GM19328 (cell line): ENCODE measurements around the gene TNFSF11.

Experiments
- ATAC-seq: cut with Tn5 transposase; IDR thresholded peaks from one replicate; pipeline ENCODE4 v1.9.1; 2021; ENCODE audit warnings: mild to moderate bottlenecking, moderate library complexity; ENCODE audit not compliant: unreplicated experiment

TNFSF11 gene

DNA sequence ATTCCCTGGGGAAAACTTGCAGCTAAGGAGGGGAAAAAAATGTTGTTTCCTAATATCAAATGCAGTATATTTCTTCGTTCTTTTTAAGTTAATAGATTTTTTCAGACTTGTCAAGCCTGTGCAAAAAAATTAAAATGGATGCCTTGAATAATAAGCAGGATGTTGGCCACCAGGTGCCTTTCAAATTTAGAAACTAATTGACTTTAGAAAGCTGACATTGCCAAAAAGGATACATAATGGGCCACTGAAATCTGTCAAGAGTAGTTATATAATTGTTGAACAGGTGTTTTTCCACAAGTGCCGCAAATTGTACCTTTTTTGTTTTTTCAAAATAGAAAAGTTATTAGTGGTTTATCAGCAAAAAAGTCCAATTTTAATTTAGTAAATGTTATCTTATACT, 33.6 kb downstream of the TNFSF11 start:
- no peak for ATAC-seq

DNA sequence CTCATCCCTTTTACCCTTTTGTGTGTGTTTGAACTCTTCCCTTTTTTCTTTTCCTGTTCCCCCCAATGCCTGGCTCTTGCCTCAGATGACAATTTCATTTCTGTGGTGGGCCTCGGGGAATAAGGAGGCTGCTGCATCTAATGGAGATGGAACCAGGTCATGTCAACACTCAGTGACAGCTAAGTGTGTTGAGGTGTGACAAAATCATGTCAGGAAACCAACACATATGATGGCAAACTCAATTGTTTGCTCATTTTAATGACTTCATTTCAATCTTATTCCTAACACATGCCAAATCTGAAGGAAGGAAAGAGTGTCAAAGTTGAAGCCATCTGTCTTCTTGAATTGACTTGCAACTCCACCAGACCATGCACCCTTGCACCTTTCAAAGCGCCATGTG, 36.7 kb downstream of the TNFSF11 start:
- no peak for ATAC-seq

DNA sequence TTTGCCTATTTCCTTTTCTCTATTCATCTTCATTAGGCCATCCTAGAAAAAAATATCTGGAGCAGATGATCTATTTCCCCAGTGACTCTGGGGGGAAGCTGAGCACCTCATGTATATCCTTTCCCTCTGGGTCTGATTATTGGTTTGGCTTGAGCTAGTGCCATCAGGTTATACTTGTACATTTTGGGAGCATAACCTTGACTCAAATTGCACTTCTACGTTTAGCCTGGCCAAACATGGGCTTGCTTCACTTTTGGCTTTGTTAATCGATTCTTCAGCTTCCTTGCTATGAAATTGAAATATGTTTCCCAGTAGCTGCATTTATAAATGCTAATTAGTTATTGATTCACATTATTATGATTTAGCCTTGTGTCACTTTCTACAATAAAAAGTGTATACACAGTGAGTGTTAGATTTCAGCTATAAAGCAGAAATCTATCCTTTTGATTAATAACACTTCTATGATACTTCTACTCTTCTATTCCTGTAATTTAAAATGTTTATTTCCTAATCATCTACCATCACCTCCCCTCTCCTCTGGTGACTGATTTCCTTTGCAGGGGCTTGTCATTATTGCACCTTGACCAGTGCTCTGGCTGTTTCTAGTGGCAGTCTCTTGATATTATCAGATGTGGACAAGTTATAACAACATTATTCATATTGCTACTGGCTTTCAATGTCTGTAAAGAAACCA, 37.3 kb downstream of the TNFSF11 start:
- ATAC-seq = no peak

DNA sequence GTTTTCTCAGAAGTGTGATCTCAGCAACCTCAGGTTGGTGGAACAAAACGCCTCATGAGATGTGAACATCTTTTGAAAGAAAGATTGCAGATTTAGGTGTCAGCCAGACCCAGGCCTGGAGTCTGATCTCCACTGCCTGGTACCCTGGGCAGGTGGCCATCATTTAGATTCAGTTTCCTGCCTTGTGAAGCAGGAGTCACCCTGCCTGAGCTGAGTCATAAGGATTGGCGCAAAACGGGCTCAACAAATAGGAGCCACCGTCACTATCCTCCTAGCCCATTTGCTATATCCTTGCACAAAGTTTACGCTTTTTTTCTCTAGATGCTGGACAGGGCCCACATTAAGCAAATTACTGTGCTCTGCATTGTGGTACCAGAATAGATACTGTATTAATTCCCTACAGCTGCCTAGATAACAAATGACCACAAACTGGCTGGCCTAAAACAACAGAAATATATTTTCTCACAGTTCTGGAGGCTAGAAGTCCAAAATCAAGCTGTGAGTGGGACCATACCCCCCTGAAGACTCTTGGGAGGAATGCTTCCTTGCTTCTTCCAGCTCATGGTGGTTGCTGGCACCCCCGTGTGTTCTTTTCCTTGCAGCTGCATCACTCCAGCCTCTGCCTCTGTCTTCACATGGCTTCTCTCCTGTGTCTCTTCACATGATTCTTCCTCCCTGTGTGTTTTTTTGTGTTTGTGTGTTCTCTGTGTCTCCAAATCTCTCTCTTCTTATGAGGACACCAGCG, 38.2 kb downstream of the TNFSF11 start:
- no peak for ATAC-seq

DNA sequence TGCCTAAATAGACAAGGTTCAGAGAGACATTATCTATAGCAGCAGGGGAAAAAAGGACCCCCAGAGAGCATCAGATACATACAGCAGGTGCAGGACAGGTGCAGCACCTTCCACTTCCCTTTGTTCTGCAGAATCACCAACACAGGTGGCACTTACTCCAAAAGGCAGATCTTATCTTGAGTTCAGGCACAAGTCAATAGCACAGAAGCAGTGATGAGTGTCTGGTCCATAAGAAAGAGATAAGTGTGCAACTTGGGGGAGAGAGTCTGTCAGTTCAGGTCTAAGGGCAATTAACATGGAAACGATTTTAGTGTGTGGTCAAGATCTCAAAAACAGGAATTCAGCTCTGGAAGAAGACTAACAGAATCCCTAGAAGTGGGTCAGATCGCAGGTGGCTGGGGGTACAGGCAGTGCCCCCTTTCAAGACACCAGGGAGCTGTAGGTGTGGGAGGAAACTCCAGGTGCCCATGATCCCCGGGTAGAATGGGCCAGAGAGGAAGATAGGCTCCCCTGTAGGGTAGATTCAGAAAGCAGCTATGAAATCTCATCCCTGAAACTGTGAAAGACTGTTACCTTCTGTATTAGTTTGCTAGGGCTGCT, 40.6 kb downstream of the TNFSF11 start:
- ATAC-seq = no peak

DNA sequence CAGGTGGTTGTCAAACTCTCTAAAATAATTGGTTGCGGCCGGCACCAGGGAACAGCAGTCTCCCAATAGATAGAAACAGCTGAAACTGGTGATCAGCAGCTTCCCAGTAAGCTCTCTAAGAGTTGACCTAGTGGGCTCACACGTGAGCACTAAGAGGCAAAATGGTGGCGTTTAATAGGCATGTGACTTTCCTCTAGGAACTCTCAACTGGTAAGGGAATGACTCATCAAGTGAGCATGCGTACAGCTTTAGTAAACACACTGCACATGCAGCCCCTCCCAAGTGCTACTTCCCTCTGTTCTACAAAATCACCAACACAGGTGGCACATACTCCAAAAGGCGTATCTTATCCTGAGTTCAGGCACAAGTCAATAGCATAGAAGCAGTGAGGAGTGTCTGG, 41.7 kb downstream of the TNFSF11 start:
- no peak for ATAC-seq

DNA sequence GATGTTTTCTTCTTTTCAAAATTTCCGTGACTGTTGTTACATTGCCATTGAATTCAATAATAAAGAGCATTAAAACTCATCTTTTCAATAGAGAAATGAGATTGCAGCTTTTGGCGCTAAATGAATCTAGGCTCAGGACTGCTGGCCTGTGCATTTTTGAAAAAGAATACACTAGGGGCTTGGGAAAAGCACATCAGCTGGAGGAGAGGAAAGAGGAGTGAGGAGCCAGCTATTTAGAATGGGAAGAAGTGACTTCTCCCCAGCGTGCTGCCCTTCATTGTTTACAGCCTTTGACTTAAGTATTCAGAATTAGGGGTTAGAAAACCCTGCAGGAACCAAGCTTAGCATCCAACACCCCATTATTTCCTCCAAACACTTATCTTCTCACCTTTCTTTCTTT, 43.3 kb downstream of the TNFSF11 start:
- ATAC-seq = no peak

DNA sequence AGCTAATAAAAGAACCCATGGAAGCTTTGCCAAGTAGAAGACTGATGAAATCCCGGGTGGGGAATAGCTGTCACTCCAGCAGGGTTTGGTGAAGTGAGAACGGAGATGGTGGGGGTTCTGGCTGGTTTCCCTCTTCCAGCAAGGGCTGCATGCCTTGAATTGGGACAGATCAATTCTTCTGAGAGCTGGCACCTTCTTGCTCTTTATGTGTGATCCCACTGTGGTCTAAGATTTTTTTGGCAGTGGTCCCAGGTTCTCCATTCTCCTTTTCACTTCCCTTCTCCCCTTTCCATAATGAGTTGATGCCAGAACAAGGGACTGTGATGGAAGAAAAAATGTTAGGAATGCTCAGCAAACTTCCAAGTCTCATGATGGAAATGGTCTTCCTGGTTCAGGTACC, 50.0 kb downstream of the TNFSF11 start:
- no peak for ATAC-seq

DNA sequence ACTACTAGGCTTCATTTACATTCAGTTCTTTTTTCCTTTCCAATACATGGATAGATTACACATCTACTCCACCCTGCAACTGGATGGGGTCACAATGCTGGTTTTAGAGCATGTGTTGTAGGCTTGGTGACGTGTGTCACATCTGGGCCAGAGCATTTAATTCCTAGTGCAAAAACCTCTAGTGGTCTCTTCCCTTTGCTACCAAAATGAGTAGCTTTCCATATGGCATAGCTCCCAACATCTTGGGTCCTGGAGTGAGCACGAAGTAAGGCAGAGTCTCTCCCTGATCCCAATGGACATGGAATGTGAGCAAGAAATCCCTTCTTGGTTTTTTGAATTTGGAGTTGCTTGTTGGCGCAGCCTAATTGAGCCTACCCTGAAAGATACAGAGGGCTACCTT, 51.7 kb downstream of the TNFSF11 start:
- ATAC-seq = no peak

DNA sequence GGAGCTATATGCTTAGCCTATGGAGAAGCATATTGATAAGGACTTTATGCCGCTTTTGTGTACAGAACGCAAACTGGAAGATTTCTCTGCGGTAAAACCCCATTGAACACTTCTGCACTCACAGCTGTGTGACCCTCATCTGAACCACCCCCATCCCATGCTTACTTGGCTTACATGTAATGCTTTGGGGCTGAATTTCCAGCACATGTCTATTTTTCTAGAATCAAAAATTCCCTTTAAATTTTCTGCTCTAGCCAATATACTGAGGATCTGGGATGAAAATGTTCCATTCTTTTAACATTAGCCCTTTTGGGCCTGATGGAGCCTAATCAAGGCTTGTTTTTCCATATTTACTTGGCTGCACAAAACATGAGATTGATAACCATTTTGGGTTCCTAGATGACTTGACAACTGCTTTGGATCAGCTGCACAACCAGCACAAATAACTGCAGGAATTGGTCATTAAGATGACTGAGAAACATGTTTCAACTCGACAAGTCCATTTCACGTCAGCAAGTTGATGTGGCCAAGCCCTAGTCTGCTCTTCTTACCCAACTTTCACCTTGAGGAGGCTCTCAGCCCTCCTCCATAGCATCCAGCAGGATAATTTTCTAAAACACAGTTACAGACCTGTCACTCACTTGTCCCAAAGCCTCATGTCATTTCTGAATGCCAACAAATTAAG, 52.4 kb downstream of the TNFSF11 start:
- ATAC-seq = no peak

DNA sequence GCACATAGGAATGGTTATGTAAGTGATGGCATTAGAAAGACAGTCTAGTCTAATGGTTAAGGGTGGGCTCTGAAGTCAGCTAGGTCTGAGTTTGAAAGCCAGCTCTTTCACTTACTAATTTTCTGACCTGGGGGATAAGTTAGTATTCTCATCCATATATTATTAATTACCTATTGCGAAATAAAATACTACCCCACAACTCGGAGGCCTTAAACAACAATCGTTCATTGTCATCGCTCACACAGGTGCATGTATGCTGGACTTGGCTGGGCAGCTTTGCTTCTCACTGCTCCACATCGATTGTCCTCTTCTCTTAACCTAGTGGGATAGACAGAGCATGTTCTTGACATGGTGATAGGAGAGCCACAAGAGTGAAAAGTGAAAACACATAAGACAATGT, 54.7 kb downstream of the TNFSF11 start:
- ATAC-seq = no peak

DNA sequence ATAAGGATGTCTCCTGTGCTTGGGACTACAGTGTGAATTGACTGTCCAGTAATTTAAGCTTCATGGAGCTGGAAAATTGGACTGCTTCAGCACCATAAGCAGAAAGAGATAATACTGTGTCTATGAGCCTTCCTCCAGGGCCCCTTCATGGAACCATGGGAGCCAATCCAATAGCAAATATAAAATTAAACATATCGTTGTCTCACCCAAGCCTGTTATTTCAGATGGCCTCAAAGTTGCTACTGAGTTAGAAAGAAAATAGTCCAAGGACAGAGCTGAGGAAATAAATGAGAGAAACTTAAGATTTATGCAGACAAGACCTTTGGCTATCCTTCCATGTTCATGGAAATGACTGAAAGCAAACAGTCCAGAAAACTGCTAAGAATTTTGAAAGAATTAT, 57.2 kb downstream of the TNFSF11 start:
- ATAC-seq = no peak

DNA sequence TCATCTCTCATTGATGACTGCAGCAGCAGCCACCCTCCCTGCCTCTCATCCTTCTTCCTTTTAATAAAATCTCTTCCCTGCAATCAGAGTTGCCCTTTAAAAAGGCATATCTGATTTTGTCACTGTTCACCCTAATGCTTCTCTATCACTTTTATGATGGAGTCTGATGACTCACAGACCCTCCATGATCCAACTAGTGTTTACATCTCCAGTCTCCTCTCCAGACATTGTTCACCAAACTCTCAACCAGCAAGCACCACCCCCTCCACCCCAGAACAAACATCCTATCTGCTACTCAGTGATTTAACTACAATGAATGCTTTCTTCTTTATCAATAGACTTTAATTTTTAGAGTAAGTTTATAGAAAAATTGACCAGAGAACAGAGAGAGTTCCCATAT, 59.5 kb downstream of the TNFSF11 start:
- no peak for ATAC-seq

DNA sequence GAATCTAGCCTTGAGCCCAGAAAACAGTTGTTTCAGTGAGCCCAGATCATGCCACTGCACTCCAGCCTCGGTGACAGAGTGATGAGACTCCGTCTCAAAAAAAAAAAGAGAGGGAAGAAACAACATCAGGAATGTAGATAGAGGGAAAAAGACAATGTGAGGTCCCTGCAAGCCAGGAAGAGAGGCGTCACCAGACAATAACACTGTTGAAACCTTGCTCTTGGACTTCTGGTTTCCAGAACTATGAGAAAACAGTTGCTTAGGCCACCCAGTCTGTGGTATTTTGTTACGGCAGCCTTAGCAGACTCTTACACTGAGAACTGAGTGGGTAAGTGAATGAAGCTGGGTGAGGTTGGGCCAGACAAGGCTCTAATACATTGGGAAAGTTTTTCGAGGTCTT, 64.1 kb downstream of the TNFSF11 start:
- ATAC-seq = no peak

DNA sequence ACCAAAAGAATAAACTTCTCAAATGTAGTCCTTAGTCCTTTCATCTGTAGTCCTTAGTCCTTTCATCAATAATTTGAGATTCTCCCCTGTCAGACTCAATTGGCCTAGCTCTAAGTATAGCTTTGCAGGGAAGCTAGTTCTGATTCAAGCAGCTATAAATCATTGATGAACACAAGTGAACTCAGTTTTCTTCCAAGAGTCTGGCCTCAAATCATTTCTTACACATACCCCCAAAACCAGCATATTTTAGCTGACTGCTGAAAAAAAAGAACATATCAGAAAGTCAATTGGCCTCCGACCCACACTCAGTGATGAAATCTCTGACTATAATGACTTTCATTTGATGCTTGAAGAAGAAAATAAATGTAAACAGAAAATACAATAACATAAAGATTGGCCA, 64.9 kb downstream of the TNFSF11 start:
- no peak for ATAC-seq

DNA sequence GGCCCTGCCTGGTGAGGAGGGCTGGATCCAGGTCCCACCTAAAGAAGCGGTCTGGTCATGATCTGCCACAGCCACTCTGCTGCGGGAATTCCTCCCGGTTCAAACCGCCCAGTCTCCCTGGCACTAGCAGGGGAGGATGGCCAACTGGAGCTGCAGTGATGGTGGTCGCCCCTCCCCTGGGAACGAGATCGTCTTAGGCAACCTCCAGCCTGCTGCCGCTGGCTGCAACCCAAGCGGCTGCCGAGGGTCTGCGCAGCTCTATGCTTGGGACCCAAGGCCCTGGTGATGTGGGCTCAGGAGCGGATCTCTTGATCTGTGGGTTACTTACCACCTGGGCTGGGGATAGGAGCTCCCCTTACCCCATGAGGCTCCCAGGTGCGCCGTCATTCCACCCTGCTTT, 69.1 kb downstream of the TNFSF11 start:
- ATAC-seq = no peak

DNA sequence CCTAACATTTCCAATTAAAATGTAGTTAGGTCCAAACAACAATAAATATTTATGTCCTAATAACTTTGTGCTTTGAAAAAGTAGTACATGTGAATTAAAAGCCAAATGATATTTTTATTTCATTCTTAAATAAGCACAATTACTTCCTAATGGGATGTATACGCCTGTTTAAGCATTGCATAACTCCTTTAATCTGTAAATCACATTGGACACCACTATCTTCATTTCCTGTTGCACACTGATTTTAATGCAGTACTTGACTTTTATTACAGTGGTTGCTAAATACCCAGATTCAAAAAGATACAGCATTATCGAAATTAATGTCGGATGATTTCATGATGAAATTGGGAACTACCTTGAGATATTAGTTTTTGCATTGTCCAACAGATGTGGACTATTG, 70.9 kb downstream of the TNFSF11 start:
- no peak for ATAC-seq

DNA sequence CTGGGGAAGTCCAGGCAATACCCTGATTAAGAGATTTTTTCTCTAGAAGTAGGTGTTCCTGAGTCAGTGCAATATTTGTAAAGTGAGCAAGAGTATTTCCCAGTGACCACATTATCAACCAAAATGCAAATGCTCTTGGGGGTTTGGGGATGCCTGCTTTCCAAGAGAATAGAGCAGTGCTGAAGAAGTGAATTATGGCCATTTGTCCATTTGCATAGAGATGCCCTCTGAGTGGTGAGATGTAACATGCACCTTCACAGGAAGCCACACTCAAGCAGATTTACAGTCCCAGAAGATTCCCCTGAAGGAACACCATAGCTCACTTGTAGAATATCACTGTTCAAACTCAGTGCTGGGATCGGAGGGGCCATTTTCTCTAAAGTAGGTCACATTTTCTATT, 71.8 kb downstream of the TNFSF11 start:
- no peak for ATAC-seq

DNA sequence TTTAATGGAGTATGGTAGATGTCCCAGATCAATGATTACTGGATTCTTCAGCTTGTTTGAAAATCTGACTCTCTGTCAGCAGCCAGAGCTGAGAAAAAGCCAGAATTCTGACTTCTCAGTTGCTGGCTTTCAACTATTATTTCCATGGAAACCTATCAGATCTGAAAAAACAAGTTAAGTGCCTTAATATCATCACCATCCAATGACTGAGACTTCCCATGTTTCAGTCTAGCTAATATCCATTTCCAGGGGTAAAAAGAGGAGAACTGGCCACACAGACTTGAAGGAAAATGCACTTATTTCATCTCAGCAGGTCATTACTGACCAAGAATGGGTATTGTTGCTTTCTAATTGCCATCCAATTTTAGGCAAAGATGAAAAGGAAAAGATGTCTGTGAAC, 75.2 kb downstream of the TNFSF11 start:
- no peak for ATAC-seq

DNA sequence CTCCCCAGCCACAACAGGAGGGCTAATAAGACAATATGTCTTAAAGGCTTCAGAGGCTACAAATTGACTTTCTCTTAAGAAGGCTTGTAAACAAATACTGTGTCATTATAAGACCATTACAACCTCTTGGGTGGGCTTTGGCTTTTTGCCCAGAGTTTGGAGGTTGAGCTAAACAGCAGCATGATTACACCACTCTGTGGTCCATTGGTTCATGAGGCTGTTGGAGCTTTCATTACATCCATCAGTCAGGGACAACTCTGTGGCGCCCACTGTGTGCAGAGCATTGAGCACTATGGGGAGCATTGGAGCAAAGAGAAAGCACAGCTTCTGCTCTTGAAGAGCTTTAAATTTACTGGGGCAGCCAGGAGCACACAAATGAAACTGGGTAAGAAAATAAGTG, 75.9 kb downstream of the TNFSF11 start:
- no peak for ATAC-seq

DNA sequence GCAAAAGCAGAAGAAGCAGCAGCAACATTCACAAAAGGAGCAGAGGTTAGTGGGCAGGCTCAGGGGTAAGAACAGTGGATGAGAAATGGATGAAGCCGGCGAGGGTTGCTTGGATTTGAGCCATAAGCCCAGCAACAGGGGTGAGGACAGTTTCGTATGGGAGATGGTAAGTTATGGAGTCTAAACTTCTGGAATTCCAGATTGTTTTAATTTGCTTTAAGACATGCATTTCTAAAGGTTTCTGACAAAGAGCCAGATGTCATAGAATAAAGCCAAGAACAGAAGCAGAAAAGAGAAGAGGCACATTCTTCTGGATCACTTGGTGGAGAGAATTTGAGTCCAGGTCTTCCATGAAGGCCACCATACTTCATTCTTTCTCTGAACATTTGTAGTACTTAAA, 76.6 kb downstream of the TNFSF11 start:
- ATAC-seq = no peak
